HG03342 (cell line): ENCODE measurements around the gene WIF1.

Experiments
- ATAC-seq: cut with Tn5 transposase; IDR thresholded peaks from one replicate; pipeline ENCODE4 v1.9.1; 2021; ENCODE audit warnings: mild to moderate bottlenecking, moderate library complexity; ENCODE audit not compliant: unreplicated experiment

WIF1 gene

GRCh38 chr12:65123435-65124063, 2.4 kb upstream of the WIF1 start:
- ATAC-seq = no peak

DNA sequence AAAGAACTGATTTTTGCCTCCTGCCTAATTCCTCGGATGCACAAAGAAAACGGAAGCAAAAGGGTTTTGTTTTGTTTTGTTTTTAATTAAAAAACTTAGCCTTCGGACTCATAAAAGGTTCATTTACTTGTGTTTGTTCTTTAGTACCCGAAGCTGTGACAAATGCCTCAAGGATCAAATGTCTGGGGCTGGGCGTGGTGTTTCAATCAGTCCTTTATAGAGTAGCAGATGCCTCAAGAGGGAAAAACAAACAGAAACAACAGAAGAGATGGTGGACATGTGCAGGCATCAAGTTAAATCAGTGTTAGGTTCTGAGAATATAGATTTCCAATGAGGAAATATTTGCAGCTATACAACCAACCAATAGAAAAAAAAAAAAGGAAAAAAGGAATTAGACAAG, 1.6 kb upstream of the WIF1 start:
- no peak for ATAC-seq

- no peak for ATAC-seq
Observed at GRCh38 chr12:65121956-65122469, 908 bp upstream of the WIF1 start.

DNA sequence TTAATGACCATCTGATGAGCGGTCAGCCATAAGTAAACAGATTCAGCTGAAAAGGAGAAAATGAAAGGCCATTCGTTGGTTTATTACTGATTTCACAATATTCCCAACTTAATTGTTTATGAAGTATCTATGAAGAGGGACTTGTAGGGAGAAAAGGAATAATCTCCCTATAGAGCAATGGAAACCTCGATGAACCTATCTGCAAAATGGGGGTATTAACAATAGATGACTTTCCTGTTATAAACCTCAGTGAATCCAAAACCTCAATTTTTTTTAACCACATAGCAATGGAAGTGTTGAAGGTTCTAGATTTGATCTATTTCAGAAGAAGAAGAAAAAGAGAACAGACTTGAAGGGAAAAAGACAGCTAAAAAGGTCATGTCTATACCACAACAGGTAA, 2.0 kb downstream of the WIF1 start:
- ATAC-seq = no peak

- ATAC-seq = no peak
Observed at GRCh38 chr12:65113621-65114035, 7.5 kb downstream of the WIF1 start.

GRCh38 chr12:65106948-65107347, 14.2 kb downstream of the WIF1 start:
- no peak for ATAC-seq

GRCh38 chr12:65100140-65100539, 21.0 kb downstream of the WIF1 start:
- no peak for ATAC-seq

- ATAC-seq = no peak
Observed at GRCh38 chr12:65099182-65099581, 21.9 kb downstream of the WIF1 start.

- no peak for ATAC-seq
Observed at GRCh38 chr12:65098364-65098763, 22.7 kb downstream of the WIF1 start.

- ATAC-seq = no peak
Observed at GRCh38 chr12:65094722-65095121, 26.4 kb downstream of the WIF1 start.

- no peak for ATAC-seq
Observed at GRCh38 chr12:65093606-65094005, 27.5 kb downstream of the WIF1 start.

DNA sequence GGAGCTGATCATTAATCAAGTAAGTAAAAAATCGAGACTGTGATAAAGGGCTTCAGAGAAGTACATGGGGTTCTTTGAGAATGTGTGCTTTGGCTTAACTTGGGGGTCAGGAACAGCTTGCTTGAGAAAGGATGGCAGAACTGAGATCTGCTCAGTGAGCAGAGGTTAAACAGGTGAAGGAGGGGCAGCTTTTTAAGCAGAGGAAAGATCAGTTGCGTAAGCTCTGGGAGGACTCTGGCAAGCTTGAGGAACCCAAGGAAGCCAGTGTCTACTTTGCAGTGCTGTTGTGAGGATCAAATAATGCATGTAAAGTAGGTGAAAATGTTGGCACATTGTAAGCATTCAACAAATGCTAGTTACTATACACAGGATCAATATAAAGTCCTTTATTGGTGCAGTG, 30.6 kb downstream of the WIF1 start:
- no peak for ATAC-seq

- ATAC-seq = no peak
Observed at GRCh38 chr12:65086236-65086635, 34.9 kb downstream of the WIF1 start.

- no peak for ATAC-seq
Observed at GRCh38 chr12:65084579-65084978, 36.5 kb downstream of the WIF1 start.

DNA sequence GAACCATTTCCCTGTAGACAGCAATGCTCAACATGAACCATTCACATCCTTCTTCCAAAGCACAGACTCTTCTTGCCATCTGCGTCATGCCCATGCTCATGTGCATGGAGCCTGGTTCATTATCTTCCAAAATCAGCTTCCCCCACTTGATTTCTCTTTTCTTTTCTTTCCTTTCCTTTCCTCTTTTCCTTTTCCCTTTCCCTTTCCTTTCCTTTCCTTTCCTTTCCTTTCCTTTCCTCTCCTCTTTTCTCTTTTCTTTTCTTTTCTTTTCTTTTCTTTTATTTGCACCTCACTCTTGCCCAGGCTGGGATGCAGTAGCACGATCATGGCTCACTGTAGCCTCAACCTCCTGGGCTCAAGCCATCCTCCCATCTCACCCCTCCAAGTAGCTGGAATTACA, 37.5 kb downstream of the WIF1 start:
- no peak for ATAC-seq

DNA sequence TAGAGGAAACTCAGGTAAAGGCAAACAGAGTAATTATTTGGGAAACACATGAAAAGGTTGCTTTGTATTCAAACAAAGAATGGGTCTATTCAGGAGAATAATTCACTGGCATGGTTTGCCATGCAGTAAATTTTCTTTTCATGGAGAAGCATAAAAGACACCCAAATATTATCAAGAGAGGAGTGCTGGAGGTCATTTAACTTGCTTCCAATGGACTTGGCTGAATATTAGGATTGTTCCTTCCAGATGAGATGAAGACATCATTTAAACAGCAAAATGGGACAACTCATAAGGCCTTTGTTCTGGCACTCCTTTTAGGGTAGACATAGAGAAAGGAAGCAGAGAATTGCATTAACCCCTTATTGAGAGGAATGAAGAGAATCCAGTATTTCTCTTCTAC, 38.7 kb downstream of the WIF1 start:
- no peak for ATAC-seq

GRCh38 chr12:65081496-65081895, 39.6 kb downstream of the WIF1 start:
- no peak for ATAC-seq

DNA sequence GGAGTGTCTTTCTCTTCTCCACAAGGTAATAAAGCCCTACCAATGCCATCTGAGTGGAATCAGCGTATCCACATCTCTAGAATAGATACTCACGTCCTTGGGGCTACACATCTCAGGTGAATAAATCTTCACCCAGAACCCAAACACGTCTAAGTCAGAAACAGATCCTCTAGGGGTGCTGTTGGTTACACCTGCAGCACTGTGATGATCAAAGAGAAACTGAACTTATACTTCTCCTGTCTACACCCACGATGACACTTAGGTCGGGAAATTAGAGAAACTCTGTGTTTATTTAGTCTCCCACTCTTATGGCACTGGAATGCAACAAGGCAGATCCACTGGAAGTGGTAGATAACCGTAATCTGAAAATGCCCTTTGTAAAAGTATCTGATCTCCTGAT, 46.2 kb downstream of the WIF1 start:
- ATAC-seq = no peak

DNA sequence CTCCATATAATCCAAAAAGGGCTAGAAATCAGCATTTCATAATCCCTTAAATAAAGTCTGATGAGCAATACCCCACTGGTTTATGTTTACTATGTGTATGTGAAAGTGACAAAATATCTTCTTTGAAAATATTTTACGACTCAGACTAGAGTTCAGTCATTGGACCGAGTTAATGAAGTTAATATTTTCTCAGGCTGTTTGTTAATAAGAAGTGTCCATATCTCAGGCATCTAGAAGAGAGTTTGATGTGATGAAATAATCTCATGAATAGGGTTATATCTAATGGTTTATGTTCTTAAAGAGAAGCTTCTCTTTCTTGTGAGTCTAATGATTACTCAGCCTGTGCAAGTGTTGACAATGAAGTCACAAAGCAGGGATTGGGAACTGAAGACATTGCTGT, 51.8 kb downstream of the WIF1 start:
- no peak for ATAC-seq

GRCh38 chr12:65067383-65067782, 53.7 kb downstream of the WIF1 start:
- no peak for ATAC-seq

DNA sequence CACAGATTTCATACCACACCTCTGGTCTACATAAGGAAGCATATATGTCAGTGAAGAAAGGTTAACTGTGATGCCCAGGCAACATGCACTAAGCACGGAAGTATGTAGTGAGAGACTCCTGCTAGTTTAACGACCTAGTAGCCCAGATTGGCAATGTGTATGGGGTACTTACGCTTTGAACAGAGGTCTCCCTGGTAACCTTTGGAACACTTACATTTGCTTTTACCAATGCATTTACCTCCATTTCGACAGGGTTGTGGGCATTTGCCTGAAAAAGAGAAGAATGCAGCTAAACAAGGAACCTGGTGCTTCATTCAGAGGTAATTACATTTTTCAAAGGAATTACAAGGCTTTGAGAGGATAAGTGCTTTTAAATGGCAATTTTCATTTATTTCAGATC, 65.2 kb downstream of the WIF1 start:
- ATAC-seq = no peak

GRCh38 chr12:65051218-65051617, 69.9 kb downstream of the WIF1 start:
- no peak for ATAC-seq

DNA sequence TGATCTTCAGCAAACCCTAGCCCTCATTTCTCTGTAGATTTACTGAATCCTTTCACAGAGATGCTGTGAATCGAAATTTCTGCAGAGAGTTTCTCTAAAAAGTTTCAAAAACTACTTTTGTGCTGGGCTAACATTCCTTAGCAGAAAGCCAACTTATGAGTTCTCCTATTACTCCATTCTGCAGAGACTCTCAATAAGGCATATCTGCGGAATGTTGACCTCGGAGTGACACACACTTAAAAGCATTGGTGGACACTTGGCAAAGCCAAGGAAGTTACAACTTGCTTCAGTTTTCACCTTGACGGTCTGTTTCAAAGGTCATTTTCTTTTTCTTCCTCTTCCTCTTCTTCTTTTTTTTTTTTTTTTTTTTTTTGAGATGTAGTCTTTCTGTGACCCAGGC, 75.8 kb downstream of the WIF1 start:
- no peak for ATAC-seq
